Measurements from ENCODE around the gene APP.

The APP gene

GRCh38 chr21:25952306-25952705 lies 218.3 kb downstream of the APP start:
- in situ Hi-C loops (cut with MboI; ENCODE audit: low sequenced_read_pairs, unreplicated experiment), result no loop called here
- no peak for TF ChIP-seq CTCF (IDR thresholded peaks at IDR 0.05; ENCODE audit: borderline replicate concordance, control extremely low read depth, extremely low read depth, insufficient read depth, missing control alignments)
- DNase-seq (ENCODE audit: low spot score), result no peak

- in situ Hi-C loops (cut with MboI; ENCODE audit: low sequenced_read_pairs, unreplicated experiment), result no loop called here
- TF ChIP-seq CTCF (IDR thresholded peaks at IDR 0.05; ENCODE audit: borderline replicate concordance, control extremely low read depth, extremely low read depth, insufficient read depth, missing control alignments), result no peak
- DNase-seq (ENCODE audit: low spot score), result no peak
These were observed 220.9 kb downstream of the APP start for GRCh38 chr21:25949701-25950100.

DNA sequence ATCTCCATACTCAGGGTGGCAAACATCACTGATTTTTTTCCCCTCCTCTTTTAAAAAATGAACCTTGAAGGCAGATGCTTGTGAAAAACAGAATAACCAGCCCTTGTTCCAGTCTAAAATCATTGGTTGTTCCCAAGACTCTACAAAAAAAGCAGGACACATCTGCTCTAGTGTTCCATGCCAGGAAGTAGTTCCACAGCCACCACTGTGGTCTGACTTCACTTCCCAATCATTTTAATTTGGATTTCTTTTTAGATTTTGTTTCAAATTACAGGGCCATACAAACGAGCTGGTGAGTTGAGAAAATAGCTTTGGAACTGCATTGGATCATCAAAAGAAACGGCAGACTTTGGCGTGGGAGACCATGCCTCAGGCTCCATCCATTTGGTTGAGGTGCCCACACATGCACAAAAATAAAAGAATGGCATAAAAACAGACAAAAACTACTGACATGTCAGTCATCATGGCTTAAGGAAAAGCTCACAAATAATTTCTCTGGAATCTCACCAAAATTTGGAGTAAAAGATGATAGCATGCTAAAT lies 225.8 kb downstream of the APP start:
- in situ Hi-C loops (cut with MboI; ENCODE audit: low sequenced_read_pairs, unreplicated experiment), result no loop called here
- DNase-seq (ENCODE audit: low spot score), result no peak
- TF ChIP-seq CTCF (IDR thresholded peaks at IDR 0.05; ENCODE audit: borderline replicate concordance, control extremely low read depth, extremely low read depth, insufficient read depth, missing control alignments), result no peak

- no peak for TF ChIP-seq CTCF (IDR thresholded peaks at IDR 0.05; ENCODE audit: borderline replicate concordance, control extremely low read depth, extremely low read depth, insufficient read depth, missing control alignments)
- in situ Hi-C loops (cut with MboI; ENCODE audit: low sequenced_read_pairs, unreplicated experiment), result no loop called here
These were observed 226.5 kb downstream of the APP start for GRCh38 chr21:25944082-25944481.

GRCh38 chr21:25942135-25942534 lies 228.4 kb downstream of the APP start:
- no peak for TF ChIP-seq CTCF (IDR thresholded peaks at IDR 0.05; ENCODE audit: borderline replicate concordance, control extremely low read depth, extremely low read depth, insufficient read depth, missing control alignments)
- no peak for DNase-seq (ENCODE audit: low spot score)
- in situ Hi-C loops (cut with MboI; ENCODE audit: low sequenced_read_pairs, unreplicated experiment), result no loop called here

More at GRCh38 chr21:25944082-25944481, 226.5 kb downstream of the APP start:
- no peak for DNase-seq (ENCODE audit: low spot score)

DNA sequence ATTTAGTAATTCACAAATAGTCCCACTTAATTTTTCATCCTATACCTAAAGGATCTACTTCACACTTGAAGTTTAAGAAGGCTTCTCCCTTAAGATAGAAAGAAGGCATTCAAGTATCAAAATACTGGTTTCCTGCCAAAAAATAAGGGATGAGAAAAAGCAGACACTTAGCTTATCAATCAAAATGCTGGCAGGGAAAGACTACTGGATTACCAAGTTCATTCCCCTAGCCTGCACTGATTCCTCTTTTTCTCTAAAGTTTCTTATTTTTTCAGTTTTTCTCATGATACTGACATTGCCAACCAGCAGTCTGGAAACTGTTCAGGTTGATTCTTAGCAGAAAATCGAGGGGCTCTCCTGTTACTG lies 231.2 kb downstream of the APP start:
- DNase-seq (ENCODE audit: low spot score), result no peak
- no peak for TF ChIP-seq CTCF (IDR thresholded peaks at IDR 0.05; ENCODE audit: borderline replicate concordance, control extremely low read depth, extremely low read depth, insufficient read depth, missing control alignments)
- in situ Hi-C loops (cut with MboI; ENCODE audit: low sequenced_read_pairs, unreplicated experiment), result no loop called here
